CD14-positive monocyte (primary cell): Measurements from ENCODE around the gene BCL2L15. TPM values are rescaled to one million over a fixed set of nuclear protein-coding genes. Genes with fewer than 3 reads are reported as not detected.

Source experiments
- DNase-seq, 3 donors: peaks; one replicate each; pipeline ENCODE4 v3.0.0-alpha.2; 2011 to 2022
- H2AFZ ChIP-seq: 2 replicates; pipeline ENCODE4 v1.6.0; 2012; ENCODE audit warnings: mild to moderate bottlenecking, low read depth, low read length, inconsistent platforms; ENCODE audit not compliant: insufficient read depth, poor library complexity, severe bottlenecking
- H3K27ac ChIP-seq, 2 donors: 1 replicate in 1 of 2; 2 replicates in 1 of 2; pipeline ENCODE4 v1.5.1; 2012 to 2013; ENCODE audit warnings: low read length in 2 of 2, control low read depth in 1 of 2, inconsistent platforms in 1 of 2, low read depth in 1 of 2, mild to moderate bottlenecking in 1 of 2
- H3K27me3 ChIP-seq, 2 donors: one replicate each; pipeline versions ENCODE4 v1.6.0 to v1.6.1; 2011 to 2013; ENCODE audit warnings: low read length in 2 of 2; ENCODE audit not compliant: control insufficient read depth in 2 of 2, insufficient read depth in 2 of 2
- H3K36me3 ChIP-seq, 2 donors: replicated peaks in 1 of 2; 1 replicate in 1 of 2; 2 replicates in 1 of 2; pipeline versions ENCODE4 v1.5.1 to v1.6.1; 2012 to 2013; ENCODE audit warnings: low read length in 2 of 2, control low read depth in 1 of 2, inconsistent platforms in 1 of 2, mild to moderate bottlenecking in 1 of 2; ENCODE audit not compliant: insufficient read depth in 2 of 2, control insufficient read depth in 1 of 2
- H3K4me1 ChIP-seq, 2 donors: 1 replicate in 1 of 2; 2 replicates in 1 of 2; pipeline versions ENCODE4 v1.5.1 to v1.6.1; 2012 to 2013; ENCODE audit warnings: low read length in 2 of 2, control low read depth in 1 of 2, inconsistent platforms in 1 of 2, mild to moderate bottlenecking in 1 of 2, moderate library complexity in 1 of 2; ENCODE audit not compliant: insufficient read depth in 2 of 2, control insufficient read depth in 1 of 2
- H3K4me2 ChIP-seq: replicated peaks from 2 replicates; pipeline ENCODE3; 2012; ENCODE audit warnings: low read length, moderate library complexity, mild to moderate bottlenecking; ENCODE audit not compliant: poor library complexity, severe bottlenecking; ENCODE audit errors: extremely low read depth
- H3K4me3 ChIP-seq, 3 experiments: fragments of 200-600 bp in 1 of 3; sonication (generic) in 1 of 3; replicated peaks in 1 of 3; 1 replicate in 2 of 3; 2 replicates in 1 of 3; pipeline ENCODE4 v1.5.1; 2011 to 2013; ENCODE audit warnings: low read length in 3 of 3, mild to moderate bottlenecking in 3 of 3, control low read depth in 2 of 3, low read depth in 2 of 3, inconsistent platforms in 1 of 3, moderate library complexity in 1 of 3
- H3K79me2 ChIP-seq: 2 replicates; pipeline ENCODE4 v1.6.0; 2012; ENCODE audit warnings: mild to moderate bottlenecking, control low read depth, inconsistent platforms, low read length, moderate library complexity; ENCODE audit not compliant: insufficient read depth
- H3K9ac ChIP-seq: 2 replicates; pipeline ENCODE4 v1.6.0; 2017; ENCODE audit warnings: low read length, mild to moderate bottlenecking; ENCODE audit not compliant: insufficient read depth, poor library complexity, severe bottlenecking
- H3K9me3 ChIP-seq, 2 donors: replicated peaks in 1 of 2; 1 replicate in 1 of 2; 2 replicates in 1 of 2; pipeline versions ENCODE4 v1.5.1 to v1.6.1; 2012 to 2013; ENCODE audit warnings: low read length in 2 of 2, control low read depth in 1 of 2; ENCODE audit not compliant: control insufficient read depth in 1 of 2, insufficient read depth in 1 of 2
- H4K20me1 ChIP-seq: 2 replicates; pipeline ENCODE4 v1.6.0; 2012; ENCODE audit warnings: mild to moderate bottlenecking, low read length, control low read depth, moderate library complexity; ENCODE audit not compliant: insufficient read depth
- H3K27ac Mint-ChIP-seq, 7 donors: one replicate each; pipeline ENCODE4 v1.8.0; 2020; ENCODE audit warnings: mild to moderate bottlenecking in 7 of 7, mixed read lengths in 7 of 7, moderate library complexity in 6 of 7, inconsistent platforms in 2 of 7
- H3K27me3 Mint-ChIP-seq, 3 donors: one replicate each; pipeline ENCODE4 v1.8.0; 2021 to 2022; ENCODE audit warnings: low read depth in 3 of 3, mild to moderate bottlenecking in 3 of 3, mixed read lengths in 3 of 3, moderate library complexity in 3 of 3, inconsistent platforms in 1 of 3
- H3K36me3 Mint-ChIP-seq, 2 donors: one replicate each; pipeline ENCODE4 v1.8.0; 2020; ENCODE audit warnings: mixed read lengths in 2 of 2, inconsistent platforms in 1 of 2, mild to moderate bottlenecking in 1 of 2
- H3K4me1 Mint-ChIP-seq: one replicate; pipeline ENCODE4 v1.8.0; 2020; ENCODE audit warnings: mild to moderate bottlenecking, mixed read lengths
- H3K4me3 Mint-ChIP-seq, 2 donors: one replicate each; pipeline ENCODE4 v1.8.0; 2020; ENCODE audit warnings: mild to moderate bottlenecking in 2 of 2, mixed read lengths in 2 of 2, moderate library complexity in 1 of 2
- H3K9me3 Mint-ChIP-seq, 7 donors: one replicate each; pipeline ENCODE4 v1.8.0; 2020 to 2022; ENCODE audit warnings: mixed read lengths in 7 of 7, mild to moderate bottlenecking in 6 of 7, moderate library complexity in 6 of 7, inconsistent platforms in 2 of 7
- CTCF ChIP-seq: fragments of 200-600 bp; IDR thresholded peaks from one replicate; pipeline ENCODE4 v1.8.0; 2022; ENCODE audit warnings: antibody characterized with exemption, mild to moderate bottlenecking
- WGBS: methylation state at CpG from one replicate; pipeline ENCODE4 v1.1.5; 2013; ENCODE audit warnings: missing lambda C conversion rate; ENCODE audit not compliant: insufficient coverage; 5-methylcytosine and 5-hydroxymethylcytosine counted together
- intact Hi-C, 2 donors: fragments of 100-400 bp; cut with micrococcal nuclease; formaldehyde crosslinking; loops; one replicate each; pipeline versions ENCODE4 v1.15.0 to v1.15.1; 2023
- polyA plus RNA-seq, 3 donors: library from polyadenylated mRNA; depleted of rRNA in 1 of 3; unstranded in 2 of 3; stranded (reverse) in 1 of 3; fragments of 300-500 nt in 2 of 3; fragments of >200 nt in 1 of 3; fragmentation: Illumina TruSeq in 2 of 3; gene quantifications; 1 replicate in 2 of 3; 2 replicates in 1 of 3; pipeline ENCODE4 v1.2.3, GENCODE V29; 2012 to 2021

BCL2L15 gene
- polyA plus RNA-seq, 3 donors, result 0.73 TPM; not detected in 2

DNA sequence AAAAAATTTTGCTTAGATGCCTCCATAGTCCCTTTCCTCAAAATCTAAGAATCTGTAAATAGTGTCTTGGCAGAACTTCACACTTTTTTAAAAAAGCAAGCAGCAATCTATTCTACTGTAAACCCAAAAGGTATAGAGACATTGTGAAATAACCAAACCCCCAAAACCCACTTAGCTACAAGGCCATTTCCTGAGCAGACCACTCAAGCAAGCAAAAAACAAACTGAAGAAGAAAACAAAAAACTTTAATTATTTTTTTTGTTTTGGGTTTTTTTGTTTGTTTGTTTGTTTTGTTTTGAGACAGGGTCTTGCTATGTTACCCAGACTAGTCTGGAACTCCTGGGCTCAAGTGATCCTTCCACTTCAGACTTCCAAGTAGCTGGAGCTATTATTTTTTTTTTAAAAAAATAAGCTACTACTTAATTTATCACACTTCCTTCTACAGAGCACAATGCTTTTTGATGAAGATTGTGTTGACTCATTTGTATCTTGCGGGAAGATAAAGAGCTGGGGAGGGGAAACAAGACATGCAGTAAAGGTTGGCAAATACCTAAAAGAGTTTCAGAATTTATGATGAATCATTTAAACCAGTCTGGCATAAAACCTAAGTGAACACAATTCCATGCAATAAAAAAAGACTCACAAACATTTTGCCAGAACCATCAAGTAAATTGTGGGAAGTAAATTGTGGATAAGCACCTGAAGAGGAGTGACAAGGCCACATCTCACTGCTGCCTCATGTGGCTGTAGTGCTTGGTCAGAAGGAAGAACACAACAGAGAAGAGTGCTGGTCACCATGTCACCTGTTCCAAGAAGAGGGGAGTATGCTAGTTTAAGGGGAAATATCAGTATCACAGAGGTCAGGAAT lies 13.1 kb downstream of the BCL2L15 start:
- Histone ChIP-seq H3K27ac (peak overlapping the region in 1 of 2 donors; percentile 98), H3K4me2 (no peak overlapping the region)
- H3K36me3 Mint-ChIP-seq, result no peaks in the 10 kb centered on the region

More for the DNA sequence above, 13.1 kb downstream of the BCL2L15 start:
- no peaks in the 10 kb centered on the region for H3K27me3 ChIP-seq
- peak; percentile 54 to 75 (median 72) for DNase-seq
- no peaks in the 10 kb centered on the region for H3K36me3 ChIP-seq
- no peak overlapping the region for H3K9ac ChIP-seq
- peaks cover 24% of the 10 kb centered on the region for H3K79me2 ChIP-seq
- no CpG with 5 or more reads among the region's 1 CpG for WGBS
- H3K4me1 ChIP-seq, result peaks cover 47 to 65% of the 10 kb centered on the region in 2 donors
- H3K4me3 Mint-ChIP-seq, result no peak overlapping the region
- H3K9me3 ChIP-seq, result no peaks in the 10 kb centered on the region
- no peak overlapping the region for H3K4me3 ChIP-seq
- TF ChIP-seq CTCF, result no peak
- intact Hi-C loops, result loop anchor here (2.0 to 5.0 kb wide), 2 partner anchors 31 to 58 kb away; partner anchors contain the start of genes AP4B1 (in 1 of the 2) and DCLRE1B (in 1 of the 2)
- peak overlapping the region; percentile 73 to 92 (median 89) for H3K27ac Mint-ChIP-seq
- H3K4me1 Mint-ChIP-seq, result peaks cover 55% of the 10 kb centered on the region
- H4K20me1 ChIP-seq, result no peaks in the 10 kb centered on the region
- peaks cover 0 to 2% (median 0%) of the 10 kb centered on the region in 3 donors for H3K27me3 Mint-ChIP-seq
- no peak overlapping the region for H2AFZ ChIP-seq
- H3K9me3 Mint-ChIP-seq, result peaks cover 0 to 2% (median 0%) of the 10 kb centered on the region in 7 donors
